HepG2 (cell line): Measurements from ENCODE around the gene ENTPD5. TPM values are rescaled to one million over a fixed set of nuclear protein-coding genes. Genes with fewer than 3 reads are reported as not detected.

ENCODE experiments used
- ATF4 ChIP-seq, 2 experiments: fragments of 450-650 bp in 1 of 2; sonication (generic) in 1 of 2; formaldehyde crosslinking; IDR thresholded peaks; 2 replicates each; pipeline versions ENCODE4 v1.5.0 to v1.8.0; 2020 to 2022; ENCODE audit warnings: mild to moderate bottlenecking in 1 of 2, missing genetic modification reagents in 1 of 2
- HNRNPUL1 ChIP-seq: fragments of 200-400 bp; formaldehyde crosslinking; IDR thresholded peaks from 2 replicates; pipeline ENCODE4 v1.6.1; 2017; ENCODE audit warnings: low read depth, mild to moderate bottlenecking, low read length, moderate library complexity
- JUNB ChIP-seq: sonication (generic); formaldehyde crosslinking; IDR thresholded peaks from 2 replicates; pipeline ENCODE4 v1.8.0; 2022; ENCODE audit warnings: missing genetic modification reagents, mild to moderate bottlenecking, borderline replicate concordance
- KDM2A ChIP-seq: sonication (generic); formaldehyde crosslinking; IDR thresholded peaks from 2 replicates; pipeline ENCODE4 v1.4.0; 2020; ENCODE audit warnings: low read depth, missing genetic modification reagents, borderline replicate concordance
- KLF15 ChIP-seq: sonication (generic); formaldehyde crosslinking; IDR thresholded peaks from 2 replicates; pipeline ENCODE4 v1.8.1; 2023; ENCODE audit warnings: borderline replicate concordance, mild to moderate bottlenecking, inconsistent platforms, missing genetic modification reagents, mixed read lengths
- MED13 ChIP-seq: sonication (generic); formaldehyde crosslinking; IDR thresholded peaks from 2 replicates; pipeline ENCODE4 v1.5.0; 2020; ENCODE audit warnings: missing genetic modification reagents
- NR2F6 ChIP-seq, 2 experiments: IDR thresholded peaks; 2 replicates each; pipeline ENCODE4 v1.6.1; 2016; ENCODE audit warnings: antibody characterized with exemption in 1 of 2, mild to moderate bottlenecking in 1 of 2
- SRY ChIP-seq: sonication (generic); formaldehyde crosslinking; IDR thresholded peaks from 2 replicates; pipeline ENCODE4 v1.8.0; 2022; ENCODE audit warnings: mild to moderate bottlenecking, missing genetic modification reagents
- STAT6 ChIP-seq: sonication (generic); formaldehyde crosslinking; IDR thresholded peaks from 2 replicates; pipeline ENCODE4 v1.4.0; 2020; ENCODE audit warnings: missing genetic modification reagents, mild to moderate bottlenecking, borderline replicate concordance
- ZNF142 ChIP-seq: sonication (generic); formaldehyde crosslinking; IDR thresholded peaks from 2 replicates; pipeline ENCODE4 v1.4.0; 2020; ENCODE audit warnings: missing genetic modification reagents
- ZNF234 ChIP-seq: sonication (generic); formaldehyde crosslinking; conservative IDR thresholded peaks from 2 replicates; pipeline ENCODE4 v1.5.1; 2020; ENCODE audit warnings: mild to moderate bottlenecking, missing genetic modification reagents
- ZNF501 ChIP-seq: sonication (generic); formaldehyde crosslinking; IDR thresholded peaks from 2 replicates; pipeline ENCODE4 v1.5.1; 2020; ENCODE audit warnings: mild to moderate bottlenecking, moderate library complexity, missing genetic modification reagents
- ZNF512B ChIP-seq: sonication (generic); formaldehyde crosslinking; IDR thresholded peaks from 2 replicates; pipeline ENCODE4 v1.5.1; 2020; ENCODE audit warnings: missing genetic modification reagents, mild to moderate bottlenecking, borderline replicate concordance
- ZNF619 ChIP-seq: sonication (generic); formaldehyde crosslinking; IDR thresholded peaks from 2 replicates; pipeline ENCODE4 v1.4.0; 2020; ENCODE audit warnings: mild to moderate bottlenecking, missing genetic modification reagents
- ZNF660 ChIP-seq: sonication (generic); formaldehyde crosslinking; IDR thresholded peaks from 2 replicates; pipeline ENCODE4 v1.5.1; 2020; ENCODE audit warnings: mild to moderate bottlenecking, low read depth, missing genetic modification reagents, borderline replicate concordance
- polyA plus RNA-seq, 8 experiments: library from polyadenylated mRNA; depleted of rRNA in 3 of 8; stranded (reverse) in 7 of 8; unstranded in 1 of 8; fragments of >200 nt; fragmentation: Illumina TruSeq in 4 of 8; extraction: Trizol in 4 of 8; gene quantifications; 2 replicates each; pipeline versions ENCODE4 v1.2.1 to v1.2.3, GENCODE V29; 2011 to 2016; ENCODE audit warnings: low read depth in 4 of 8, missing spikeins in 1 of 8, mixed read lengths in 1 of 8; ENCODE audit not compliant: insufficient read depth in 1 of 8
- total RNA-seq, 5 experiments: library from RNA; depleted of rRNA; stranded (reverse); fragments of >200 nt; fragmentation: Illumina TruSeq; extraction: Trizol; gene quantifications; 2 replicates each; pipeline ENCODE4 v1.2.3, GENCODE V29; 2016; ENCODE audit warnings: low read depth in 1 of 5

Gene ENTPD5
- total and polyA plus RNA-seq, 2 of the 13 experiments (the other 11 are each of a cell fraction or from before 2014, with no cell fraction given) = 33.8 to 43.3 TPM

- TF ChIP-seq KLF15 (CRISPR knock-in tag) = peak; percentile 52; the same call in 1 of the 2 replicates
- peak; percentile 64 for TF ChIP-seq ZNF501 (CRISPR knock-in tag)
- TF ChIP-seq ZNF619 (CRISPR knock-in tag) = no peak; the same call in 1 of the 2 replicates
- TF ChIP-seq KDM2A (CRISPR knock-in tag) = peak; percentile 31
- no peak for TF ChIP-seq MED13
- no peak for TF ChIP-seq HNRNPUL1
- no peak for TF ChIP-seq ZNF660 (CRISPR knock-in tag)
- 0 out of 2 replicates have a peak, but pooled peaks have one; percentile 69 for TF ChIP-seq ZNF234 (CRISPR knock-in tag)
- TF ChIP-seq SRY (CRISPR knock-in tag) = peak; percentile 90; the same call in 1 of the 2 replicates
- no peak for TF ChIP-seq ZNF512B (CRISPR knock-in tag)
- peak; percentile 84 for TF ChIP-seq ZNF142
- no peak for TF ChIP-seq STAT6 (CRISPR knock-in tag)
- no peak for TF ChIP-seq JUNB (CRISPR knock-in tag)
- peak in 1 of 2 experiments; percentile 37; a peak in 1 of 4 replicates for TF ChIP-seq ATF4 (CRISPR knock-in tag; IDR thresholded peaks at IDR 0.05)
- no peak for TF ChIP-seq NR2F6 (IDR thresholded peaks at IDR 0.05)
- 0 out of 2 replicates have a peak, but pooled peaks have one; percentile 6 for TF ChIP-seq NR2F6 (CRISPR knock-in tag; IDR thresholded peaks at IDR 0.05)
Observed at GRCh38 chr14:74018586-74019407, at the start of gene ENTPD5, which contains the start of gene BBOF1 (continued).
